Measurements from ENCODE around the gene TBX22.
"Not testable (repeated sequence)": the region's sequence is repeated elsewhere in the genome, so short reads cannot be mapped to it uniquely, and the experiment has no call there.

TBX22 gene

GRCh38 chrX:80014141-80014940 lies at the start of gene TBX22:
Gene TBX22, plus strand, starts transcription at chrX:80014753. Its CDS starts 7,517 bp downstream, at chrX:80022270.
- no peak for DNase-seq

- no peak for DNase-seq
Measured at GRCh38 chrX:79975605-79976004, 38.9 kb upstream of the TBX22 start.

GRCh38 chrX:80004458-80004857 lies 10.1 kb upstream of the TBX22 start:
- no peak for DNase-seq

GRCh38 chrX:80011522-80011921 lies 3.0 kb upstream of the TBX22 start:
- DNase-seq: no peak

- DNase-seq: no peak
Measured at GRCh38 chrX:80016182-80016581, 1.6 kb downstream of the TBX22 start.

- no peak for DNase-seq
Measured at GRCh38 chrX:80021621-80022020, 7.1 kb downstream of the TBX22 start.

- DNase-seq: no peak
Measured at GRCh38 chrX:80022363-80023031, 7.9 kb downstream of the TBX22 start.

- no peak for DNase-seq
Measured at GRCh38 chrX:80026116-80026515, 11.6 kb downstream of the TBX22 start.

- DNase-seq: not testable (repeated sequence)
Measured at GRCh38 chrX:80066156-80066555, 51.6 kb downstream of the TBX22 start.

- DNase-seq: not testable (repeated sequence)
Measured at GRCh38 chrX:80075625-80076024, 61.1 kb downstream of the TBX22 start.

Measured in bone marrow (tissue), 2 donors.